Stomach (tissue), 9 donors: ENCODE measurements around the gene TMEM178B. TPM values are rescaled to one million over a fixed set of nuclear protein-coding genes. Genes with fewer than 3 reads are reported as not detected.

Source experiments
- DNase-seq, 2 donors: peaks; one replicate each; pipeline versions ENCODE4 v3.0.0 to v3.0.0-alpha.2; 2013 to 2019
- H3K27ac ChIP-seq, 5 donors: fragments of 200-600 bp in 4 of 5; sonication (generic) in 4 of 5; one replicate each; pipeline ENCODE4 v1.5.1; 2013 to 2019; ENCODE audit warnings: mild to moderate bottlenecking in 1 of 5, moderate library complexity in 1 of 5
- H3K27me3 ChIP-seq, 3 donors: fragments of 200-600 bp; sonication (generic); one replicate each; pipeline ENCODE4 v1.5.1; 2017 to 2019; ENCODE audit warnings: mixed run types in 1 of 3
- H3K36me3 ChIP-seq, 4 donors: fragments of 200-600 bp; sonication (generic); 1 replicate in 3 of 4; 2 replicates in 1 of 4; pipeline ENCODE4 v1.5.1; 2016 to 2019
- H3K4me1 ChIP-seq, 4 donors: fragments of 200-600 bp; sonication (generic); one replicate each; pipeline ENCODE4 v1.5.1; 2016 to 2019
- H3K4me3 ChIP-seq, 4 donors: fragments of 200-600 bp; sonication (generic) in 3 of 4; one replicate each; pipeline ENCODE4 v1.5.1; 2016 to 2019; ENCODE audit warnings: mild to moderate bottlenecking in 1 of 4
- H3K9me3 ChIP-seq, 4 donors: fragments of 200-600 bp; sonication (generic); one replicate each; pipeline ENCODE4 v1.5.1; 2016 to 2019
- EP300 ChIP-seq: sonication (generic); formaldehyde crosslinking; IDR thresholded peaks from one replicate; pipeline ENCODE4 v1.6.1; 2017; ENCODE audit warnings: antibody characterized with exemption
- POLR2A ChIP-seq, 4 donors: fragments of 450-650 bp; IDR thresholded peaks; one replicate each; pipeline ENCODE4 v1.6.1; 2016; ENCODE audit warnings: antibody characterized with exemption in 4 of 4, control low read depth in 2 of 4, mild to moderate bottlenecking in 1 of 4, moderate library complexity in 1 of 4
- POLR2AphosphoS5 ChIP-seq, 3 donors: sonication (generic); formaldehyde crosslinking; IDR thresholded peaks; one replicate each; pipeline ENCODE4 v1.6.1; 2016; ENCODE audit warnings: antibody characterized with exemption in 3 of 3
- WGBS, 5 donors: extraction: QIAGEN DNeasy Blood & Tissue Kit in 3 of 5; methylation state at CpG; one replicate each; pipeline versions ENCODE4 v1.1.5 to v1.1.7; 2013 to 2018; 5-methylcytosine and 5-hydroxymethylcytosine counted together
- intact Hi-C: fragments of 100-400 bp; cut with DNase I; formaldehyde crosslinking; loops from one replicate; pipeline ENCODE4 v1.15.1; 2023; ENCODE audit warnings: low total_unique reads
- polyA plus RNA-seq, 3 donors: library from polyadenylated mRNA; stranded (reverse); fragments of 200-250 nt; gene quantifications; one replicate each; pipeline ENCODE4 v1.2.3, GENCODE V29; 2013
- total RNA-seq, 5 donors: library from RNA; depleted of rRNA; stranded (reverse); fragments of >200 nt; gene quantifications; one replicate each; pipeline versions ENCODE4 v1.1.0 to v1.2.3, GENCODE V29; 2014 to 2016
- TF ChIP-seq, protein P1 (sequence below), 7 experiments: fragments of 450-650 bp in 4 of 7; fragments of 200-600 bp in 3 of 7; sonication (generic) in 3 of 7; IDR thresholded peaks; one replicate each; pipeline ENCODE4 v1.5.1; 2016 to 2019; ENCODE audit warnings: antibody characterized with exemption in 7 of 7, control low read depth in 2 of 7, mild to moderate bottlenecking in 1 of 7
- donor health status: healthy with polysubstance abuse.
- donor health status: Bipolar disorder and iron deficiency.
- donor health status: healthy.

Gene TMEM178B
- total and polyA plus RNA-seq, 8 donors = under 0.01 to 1.7 (median 0.15) TPM; not detected in 3

DNA sequence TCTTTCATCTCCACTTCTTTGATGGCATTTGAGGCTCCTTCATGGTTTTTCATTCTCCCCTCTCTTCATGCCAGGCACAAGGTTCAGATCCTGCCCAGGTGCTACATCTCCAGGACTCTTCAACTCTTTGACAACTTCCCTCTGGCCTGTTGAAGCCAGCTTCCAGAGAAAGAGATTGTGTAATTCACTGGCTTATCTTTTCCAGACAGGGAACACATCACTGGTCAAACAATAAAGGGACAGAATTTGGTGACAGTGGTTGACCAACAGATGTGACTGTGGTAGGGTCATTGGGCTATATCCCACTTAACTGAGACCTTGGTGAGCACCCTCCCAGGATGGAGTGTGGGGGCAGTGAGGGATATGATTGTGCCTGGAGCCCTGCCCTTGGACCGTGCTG, 365.9 kb downstream of the TMEM178B start:
- no peak for DNase-seq
- no peaks in the 10 kb centered on the region for H3K36me3 ChIP-seq
- H3K27me3 ChIP-seq = no peaks in the 10 kb centered on the region
- no peaks in the 10 kb centered on the region for H3K9me3 ChIP-seq
- no peaks in the 10 kb centered on the region for H3K4me1 ChIP-seq
- H3K4me3 ChIP-seq = no peak overlapping the region
- no peak overlapping the region for H3K27ac ChIP-seq
- intact Hi-C loops = no loop called here
- 32 to 60% (median 39%) methylated on average over 1 of the region's 1 CpG for WGBS, 5 donors
- TF ChIP-seq, protein P1, sequence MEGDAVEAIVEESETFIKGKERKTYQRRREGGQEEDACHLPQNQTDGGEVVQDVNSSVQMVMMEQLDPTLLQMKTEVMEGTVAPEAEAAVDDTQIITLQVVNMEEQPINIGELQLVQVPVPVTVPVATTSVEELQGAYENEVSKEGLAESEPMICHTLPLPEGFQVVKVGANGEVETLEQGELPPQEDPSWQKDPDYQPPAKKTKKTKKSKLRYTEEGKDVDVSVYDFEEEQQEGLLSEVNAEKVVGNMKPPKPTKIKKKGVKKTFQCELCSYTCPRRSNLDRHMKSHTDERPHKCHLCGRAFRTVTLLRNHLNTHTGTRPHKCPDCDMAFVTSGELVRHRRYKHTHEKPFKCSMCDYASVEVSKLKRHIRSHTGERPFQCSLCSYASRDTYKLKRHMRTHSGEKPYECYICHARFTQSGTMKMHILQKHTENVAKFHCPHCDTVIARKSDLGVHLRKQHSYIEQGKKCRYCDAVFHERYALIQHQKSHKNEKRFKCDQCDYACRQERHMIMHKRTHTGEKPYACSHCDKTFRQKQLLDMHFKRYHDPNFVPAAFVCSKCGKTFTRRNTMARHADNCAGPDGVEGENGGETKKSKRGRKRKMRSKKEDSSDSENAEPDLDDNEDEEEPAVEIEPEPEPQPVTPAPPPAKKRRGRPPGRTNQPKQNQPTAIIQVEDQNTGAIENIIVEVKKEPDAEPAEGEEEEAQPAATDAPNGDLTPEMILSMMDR (IDR thresholded peaks at IDR 0.05) = no peak
- TF ChIP-seq POLR2A (IDR thresholded peaks at IDR 0.05) (no peak), POLR2AphosphoS5 (IDR thresholded peaks at IDR 0.05) (no peak), EP300 (no peak)

DNA sequence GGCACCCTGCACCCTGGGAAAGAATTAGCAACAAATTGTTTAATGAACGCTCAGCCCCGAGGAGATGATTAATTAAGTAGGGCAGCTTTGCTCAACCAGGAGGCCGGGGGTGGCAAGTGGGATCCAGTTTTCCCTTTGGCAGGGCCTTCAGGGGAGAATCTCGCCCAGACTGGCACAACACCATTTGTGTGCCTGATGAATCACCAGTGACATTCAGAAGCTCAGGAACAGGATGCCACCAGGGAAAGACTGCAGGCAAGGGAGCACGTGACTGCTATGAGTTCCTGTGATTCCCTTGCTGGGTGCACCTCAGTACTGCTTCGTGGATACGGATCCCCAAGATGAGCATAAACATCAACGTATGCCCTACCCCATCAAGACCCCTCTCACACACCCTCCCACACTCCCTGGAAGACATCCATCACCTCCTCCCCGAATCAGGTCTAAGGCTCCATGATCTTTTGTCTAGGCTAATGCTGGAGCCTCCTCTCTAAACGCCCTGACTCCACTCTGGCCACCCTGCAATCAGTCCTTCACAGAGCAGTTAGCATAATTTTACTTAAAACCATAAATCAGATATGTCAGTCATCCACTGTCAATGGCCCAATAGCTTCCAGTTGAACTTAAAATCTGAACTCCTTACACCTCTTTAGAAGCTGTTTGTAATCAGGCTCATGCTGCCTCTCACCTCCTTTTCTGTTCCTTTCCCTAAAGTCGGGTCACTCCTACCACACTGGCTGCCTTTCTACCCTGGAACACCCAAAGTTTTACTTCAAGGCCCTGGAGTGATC, 368.2 kb downstream of the TMEM178B start:
- H3K27ac ChIP-seq = no peak overlapping the region
- no peaks in the 10 kb centered on the region for H3K27me3 ChIP-seq
- H3K9me3 ChIP-seq = no peaks in the 10 kb centered on the region
- no peaks in the 10 kb centered on the region for H3K36me3 ChIP-seq
- no peak for DNase-seq
- no peak overlapping the region for H3K4me3 ChIP-seq
- no peaks in the 10 kb centered on the region for H3K4me1 ChIP-seq
- TF ChIP-seq, protein P1 (IDR thresholded peaks at IDR 0.05) = no peak
- TF ChIP-seq POLR2AphosphoS5 (IDR thresholded peaks at IDR 0.05) (no peak), POLR2A (IDR thresholded peaks at IDR 0.05) (no peak), EP300 (no peak)
- 72 to 81% (median 75%) methylated on average over 11 of the region's 11 CpGs for WGBS, 5 donors
- intact Hi-C loops = no loop called here

DNA sequence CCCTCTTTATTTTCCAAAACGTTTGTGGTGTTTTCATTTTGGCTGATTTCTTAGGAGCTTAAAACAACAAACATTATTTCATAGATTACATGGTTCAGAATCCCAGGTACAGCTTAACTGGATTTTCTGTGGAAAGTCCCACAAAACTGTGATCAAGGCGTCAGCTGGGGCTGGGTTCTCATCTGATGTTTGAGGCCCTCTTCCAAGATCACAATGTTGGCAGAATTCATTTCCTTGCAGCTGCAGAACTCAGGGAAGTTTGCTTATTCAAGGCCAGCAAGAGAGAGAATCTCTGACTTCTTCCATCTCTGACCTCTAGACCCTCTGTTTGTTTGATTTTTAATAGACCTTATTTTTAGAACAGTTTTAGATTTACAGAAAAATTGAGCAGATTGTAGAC, 368.9 kb downstream of the TMEM178B start:
- no peaks in the 10 kb centered on the region for H3K4me1 ChIP-seq
- TF ChIP-seq EP300 = no peak
- no peak for TF ChIP-seq POLR2A (IDR thresholded peaks at IDR 0.05)
- TF ChIP-seq, protein P1 (IDR thresholded peaks at IDR 0.05) = no peak
- TF ChIP-seq POLR2AphosphoS5 (IDR thresholded peaks at IDR 0.05) = no peak
- H3K4me3 ChIP-seq = no peak overlapping the region
- H3K27me3 ChIP-seq = no peaks in the 10 kb centered on the region
- no peaks in the 10 kb centered on the region for H3K9me3 ChIP-seq
- intact Hi-C loops = no loop called here
- no peaks in the 10 kb centered on the region for H3K36me3 ChIP-seq
- no peak for DNase-seq
- WGBS, 5 donors = 30 to 41% (median 35%) methylated on average over 2 of the region's 2 CpGs
- H3K27ac ChIP-seq = no peak overlapping the region

DNA sequence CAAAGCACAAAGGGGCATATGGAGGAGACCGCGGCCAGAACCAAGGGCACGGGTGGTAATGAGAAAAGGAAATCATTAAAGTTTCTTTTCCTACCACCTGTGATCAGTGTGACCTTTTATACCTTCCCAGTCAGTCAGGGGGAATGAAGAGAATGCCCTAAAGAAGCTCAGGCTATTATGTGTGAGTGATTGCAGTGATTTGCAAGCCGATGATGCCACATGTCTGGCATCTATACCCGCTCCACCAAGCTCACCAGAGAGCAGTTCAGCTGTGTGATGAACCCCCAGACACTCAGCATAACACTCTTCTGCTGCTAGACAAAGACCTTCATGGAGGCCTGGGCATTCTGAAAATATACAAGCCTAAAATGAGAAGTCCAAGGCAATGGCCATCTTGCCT, 371.1 kb downstream of the TMEM178B start:
- TF ChIP-seq POLR2A (IDR thresholded peaks at IDR 0.05) = no peak
- Histone ChIP-seq H3K9me3 (no peaks in the 10 kb centered on the region), H3K4me3 (no peak overlapping the region), H3K4me1 (no peaks in the 10 kb centered on the region), H3K36me3 (no peaks in the 10 kb centered on the region), H3K27me3 (no peaks in the 10 kb centered on the region), H3K27ac (no peak overlapping the region)
- WGBS, 5 donors = 90 to 96% (median 93%) methylated on average over 5 of the region's 5 CpGs
- intact Hi-C loops = no loop called here
- DNase-seq = no peak

DNA sequence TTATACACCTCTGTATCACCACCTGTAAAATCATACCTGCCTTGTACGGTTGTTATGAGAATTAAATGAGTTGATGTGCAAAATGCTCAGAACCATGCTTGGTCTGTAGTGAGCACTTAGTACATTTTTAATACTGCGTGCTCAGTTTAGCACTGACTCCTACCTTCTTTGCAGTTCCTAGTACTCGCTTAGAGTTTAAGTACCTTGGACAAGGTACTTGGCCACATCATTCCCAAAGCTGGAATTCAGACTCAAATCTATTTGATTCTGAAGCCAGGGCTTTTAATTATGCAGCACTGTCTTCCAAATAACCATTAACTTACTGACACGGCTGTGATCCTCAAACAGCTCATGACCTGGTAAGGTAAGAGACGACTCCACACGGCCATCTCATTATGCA, 377.4 kb downstream of the TMEM178B start:
- no peaks in the 10 kb centered on the region for H3K9me3 ChIP-seq
- H3K27me3 ChIP-seq = no peaks in the 10 kb centered on the region
- intact Hi-C loops = no loop called here
- TF ChIP-seq POLR2A (IDR thresholded peaks at IDR 0.05) (no peak), POLR2AphosphoS5 (IDR thresholded peaks at IDR 0.05) (no peak), EP300 (no peak)
- TF ChIP-seq, protein P1 (IDR thresholded peaks at IDR 0.05) = no peak
- no peak for DNase-seq
- H3K4me1 ChIP-seq = no peaks in the 10 kb centered on the region
- no peak overlapping the region for H3K27ac ChIP-seq
- WGBS, 5 donors = 85 to 92% (median 89%) methylated on average over 6 of the region's 6 CpGs
- no peak overlapping the region for H3K4me3 ChIP-seq
- no peaks in the 10 kb centered on the region for H3K36me3 ChIP-seq
